NCI-H524 treated with DMSO at 0.1 percent for 48 hours (cell line): ENCODE data around the gene PHACTR1.

Experiments
- DNase-seq: peaks from one replicate; lab custom pipeline; 2025; lab: John Stamatoyannopoulos, UW

Gene PHACTR1

DNA sequence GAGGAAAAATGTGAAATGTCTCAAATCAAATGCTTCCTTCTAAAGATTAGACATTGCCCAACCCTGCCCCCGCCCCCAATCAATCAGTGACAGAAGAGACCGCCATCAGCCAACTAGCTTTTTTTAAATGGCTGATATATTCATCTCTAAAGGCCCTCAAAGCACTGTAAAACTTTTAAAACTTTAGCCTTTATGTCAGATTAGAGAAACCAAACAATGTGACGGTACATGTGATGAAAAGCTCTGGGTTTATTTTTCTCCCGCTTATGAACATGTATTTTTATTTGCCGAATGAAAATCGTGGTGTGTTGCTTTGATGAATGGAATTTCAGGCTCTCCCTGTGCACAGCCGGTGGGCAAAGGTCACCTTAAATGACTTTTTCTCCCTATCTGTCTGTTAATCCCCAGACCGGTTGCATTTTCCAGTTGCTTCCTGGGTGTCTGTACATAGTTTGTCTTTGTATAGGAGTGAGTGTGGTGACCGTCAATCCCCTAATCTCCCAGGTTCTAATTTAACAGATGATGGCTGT lies 573.3 kb downstream of the PHACTR1 start:
- DNase-seq = no peak

DNA sequence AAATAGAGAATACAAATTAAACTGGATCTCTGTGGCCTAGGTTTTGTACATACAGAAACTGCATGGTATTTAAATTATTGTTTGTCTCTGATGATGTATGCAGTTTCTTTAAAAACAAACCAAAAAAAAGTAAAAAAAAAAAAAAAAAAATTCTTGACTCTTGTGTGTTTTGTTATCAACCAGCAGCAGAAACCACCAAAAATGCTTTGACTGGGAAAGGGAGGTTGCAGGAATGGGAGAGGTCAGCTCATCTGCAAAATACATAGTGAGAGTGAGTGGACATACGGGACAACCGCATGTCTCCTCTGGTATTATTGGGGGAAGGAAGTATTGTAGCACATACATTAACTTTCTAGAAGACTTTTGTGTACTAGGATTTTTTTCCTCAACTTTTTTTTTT lies 573.8 kb downstream of the PHACTR1 start:
- DNase-seq = no peak

DNA sequence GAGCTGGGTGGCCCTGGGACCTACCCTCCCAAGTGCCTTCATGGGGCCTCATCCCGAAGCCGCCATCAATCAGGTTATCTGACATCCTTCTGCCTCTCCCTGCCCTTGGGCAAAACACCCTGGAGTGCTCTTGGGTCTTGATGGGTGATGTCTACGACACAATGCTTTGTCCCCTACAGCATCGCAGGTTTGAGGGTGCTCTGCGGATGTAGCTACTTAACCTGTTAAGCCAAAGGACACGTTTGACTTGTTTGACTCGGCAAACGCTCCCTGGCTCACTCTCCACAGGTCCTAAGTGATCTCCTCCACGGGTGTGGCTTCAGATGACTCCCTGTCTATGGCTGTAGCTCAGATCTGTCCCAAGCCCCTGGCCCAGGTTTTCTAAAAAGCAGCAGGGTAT lies 576.2 kb downstream of the PHACTR1 start:
- DNase-seq = no peak

GRCh38 chr6:13294499-13295069 lies 578.0 kb downstream of the PHACTR1 start:
- DNase-seq = no peak

DNA sequence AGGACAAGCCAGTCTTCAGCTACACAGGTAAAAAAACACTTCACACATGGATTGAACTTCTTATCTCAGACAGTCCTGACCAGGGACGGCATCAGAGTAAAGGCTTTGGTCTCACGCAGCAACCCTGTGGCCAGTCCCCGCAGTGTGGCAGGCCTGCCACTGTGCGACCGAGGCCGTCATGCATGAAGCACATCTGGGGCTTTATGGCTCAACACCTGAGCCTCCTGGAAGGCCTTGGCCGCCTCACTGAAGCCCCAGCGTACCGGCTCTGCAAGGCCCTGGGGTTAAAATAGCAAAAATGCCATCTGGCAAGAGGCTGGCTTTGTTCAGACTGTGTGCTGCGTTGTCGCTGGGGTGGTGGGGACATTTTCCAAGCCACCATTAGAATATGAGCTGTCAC lies 579.0 kb downstream of the PHACTR1 start:
- DNase-seq = no peak

- no peak for DNase-seq
Measured at GRCh38 chr6:13296536-13296997, 580.0 kb downstream of the PHACTR1 start.

DNA sequence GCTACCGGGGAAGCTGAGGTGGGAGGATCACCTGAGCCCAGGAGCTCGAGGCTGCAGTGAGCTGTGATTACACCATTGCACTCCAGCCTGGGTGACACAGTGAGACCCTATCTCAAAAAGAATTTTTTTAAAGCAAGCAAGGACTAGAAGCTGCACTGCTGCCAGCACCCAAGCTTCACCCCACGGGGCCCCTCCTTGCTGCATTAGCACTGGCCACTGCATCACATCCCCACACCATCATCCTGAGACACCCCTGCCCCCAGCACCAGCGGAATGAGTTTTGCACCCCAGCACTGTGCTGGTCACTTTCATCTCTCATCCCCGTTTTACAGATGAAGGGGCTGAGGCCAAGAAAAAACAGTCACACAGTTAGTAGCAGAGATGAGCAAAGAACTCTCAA lies 580.8 kb downstream of the PHACTR1 start:
- no peak for DNase-seq

DNA sequence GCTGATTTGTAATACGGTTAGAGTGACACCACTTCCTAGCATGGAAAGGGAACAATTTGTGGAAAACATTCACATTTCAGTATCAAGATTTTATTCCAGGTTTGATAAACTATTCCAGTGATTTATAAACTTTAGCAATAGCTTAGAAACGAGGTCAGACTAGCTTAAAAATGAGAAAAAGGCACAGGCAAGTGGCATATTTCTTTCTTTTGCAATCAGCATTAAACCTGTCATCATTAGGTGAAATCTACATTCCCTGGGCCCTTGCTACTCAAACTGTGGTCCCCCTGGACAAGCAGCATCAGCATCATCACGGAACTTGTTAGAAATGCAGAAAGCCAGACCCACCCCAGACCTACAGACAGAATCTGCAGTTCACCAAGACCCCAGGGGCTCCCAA lies 581.9 kb downstream of the PHACTR1 start:
- DNase-seq = no peak

DNA sequence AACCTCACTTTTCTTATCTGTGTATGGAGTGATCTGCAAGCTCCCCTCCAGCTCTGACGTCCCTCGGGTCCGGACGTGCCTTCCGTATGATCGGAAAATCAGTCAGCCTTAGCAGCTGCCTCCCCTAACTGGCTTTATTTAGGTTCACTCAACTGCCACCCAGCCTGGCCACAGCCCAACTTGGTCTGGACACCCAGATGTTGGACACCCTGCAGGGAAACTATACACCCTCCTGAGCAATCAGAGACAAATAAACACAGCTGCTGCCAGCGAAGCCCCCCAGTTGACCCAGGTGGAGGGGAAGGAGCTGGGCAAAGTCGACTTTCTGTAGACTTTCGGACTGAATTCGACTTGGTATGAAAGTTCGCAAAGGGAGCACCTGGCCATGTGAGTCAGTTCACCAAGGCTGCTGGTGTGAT lies 582.8 kb downstream of the PHACTR1 start:
- DNase-seq = no peak

DNA sequence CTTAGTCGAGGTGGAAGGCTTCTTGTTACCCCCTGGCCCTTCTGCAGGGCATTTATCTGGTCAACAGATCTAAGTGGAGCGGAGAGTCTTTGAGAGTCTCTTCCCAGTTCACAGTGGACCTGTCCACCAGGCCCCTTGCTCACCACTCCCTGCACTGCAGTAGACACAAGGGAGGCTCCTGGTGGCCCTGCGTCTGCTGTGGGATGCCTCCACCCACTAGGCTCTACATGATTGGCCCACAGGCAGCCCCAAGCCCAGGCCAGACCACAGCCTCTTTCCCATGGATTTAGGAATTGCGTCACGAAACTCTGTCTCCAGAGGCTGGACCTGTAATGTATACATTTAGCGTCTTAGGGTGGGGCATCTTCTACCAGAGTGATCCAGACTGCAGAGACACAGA lies 583.4 kb downstream of the PHACTR1 start:
- no peak for DNase-seq

DNA sequence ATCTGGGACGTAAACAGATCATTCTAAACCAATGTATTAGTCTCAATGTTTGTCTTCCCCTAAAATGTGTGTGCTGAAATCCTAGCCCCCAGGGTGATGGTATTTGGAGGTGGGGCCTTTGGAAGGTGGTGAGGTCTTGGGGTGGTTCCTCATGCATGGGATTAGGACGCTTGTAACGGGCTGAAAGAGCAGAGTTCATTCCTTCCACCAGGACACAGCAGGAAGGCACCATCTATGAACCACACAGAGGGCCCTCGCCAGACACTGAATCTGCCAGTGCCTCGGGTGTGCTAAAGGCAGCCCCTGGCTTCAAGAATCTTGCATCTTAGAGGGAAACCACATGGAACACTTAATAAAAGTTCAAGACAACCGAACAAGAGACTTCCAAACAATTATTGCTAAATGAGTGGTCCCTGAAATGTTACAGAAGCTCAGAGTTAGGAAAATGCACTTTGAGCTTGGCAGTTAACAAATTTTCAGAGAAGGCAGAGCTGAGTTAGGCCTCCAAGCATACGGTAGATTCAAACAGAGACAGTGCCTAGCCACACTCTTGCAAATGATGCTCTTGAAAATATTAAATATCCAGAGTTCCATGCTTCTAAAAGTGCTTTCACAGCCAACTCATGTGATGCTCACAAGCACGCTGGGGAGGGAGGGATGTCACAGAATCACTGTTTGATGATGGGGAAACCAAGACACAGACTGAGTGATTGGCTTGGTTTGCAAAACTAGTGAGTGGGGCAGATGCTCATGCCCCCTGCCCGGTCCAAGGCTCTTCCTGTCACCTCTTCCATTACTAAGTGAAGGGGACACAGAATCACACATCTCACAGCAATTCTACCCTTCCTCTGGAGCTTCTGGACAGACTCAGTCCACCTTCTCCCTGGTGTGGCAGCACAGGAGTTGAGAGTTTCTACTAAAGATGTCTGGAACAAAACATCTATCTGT lies 584.4 kb downstream of the PHACTR1 start:
- DNase-seq = no peak

- DNase-seq = no peak
Measured at GRCh38 chr6:13302291-13302690, 585.7 kb downstream of the PHACTR1 start.

- no peak for DNase-seq
Measured at GRCh38 chr6:13302751-13303667, 586.4 kb downstream of the PHACTR1 start.

GRCh38 chr6:13303668-13304017 lies 587.1 kb downstream of the PHACTR1 start:
- DNase-seq = no peak

- DNase-seq = no peak
Measured at GRCh38 chr6:13304101-13304500, 587.5 kb downstream of the PHACTR1 start.

DNA sequence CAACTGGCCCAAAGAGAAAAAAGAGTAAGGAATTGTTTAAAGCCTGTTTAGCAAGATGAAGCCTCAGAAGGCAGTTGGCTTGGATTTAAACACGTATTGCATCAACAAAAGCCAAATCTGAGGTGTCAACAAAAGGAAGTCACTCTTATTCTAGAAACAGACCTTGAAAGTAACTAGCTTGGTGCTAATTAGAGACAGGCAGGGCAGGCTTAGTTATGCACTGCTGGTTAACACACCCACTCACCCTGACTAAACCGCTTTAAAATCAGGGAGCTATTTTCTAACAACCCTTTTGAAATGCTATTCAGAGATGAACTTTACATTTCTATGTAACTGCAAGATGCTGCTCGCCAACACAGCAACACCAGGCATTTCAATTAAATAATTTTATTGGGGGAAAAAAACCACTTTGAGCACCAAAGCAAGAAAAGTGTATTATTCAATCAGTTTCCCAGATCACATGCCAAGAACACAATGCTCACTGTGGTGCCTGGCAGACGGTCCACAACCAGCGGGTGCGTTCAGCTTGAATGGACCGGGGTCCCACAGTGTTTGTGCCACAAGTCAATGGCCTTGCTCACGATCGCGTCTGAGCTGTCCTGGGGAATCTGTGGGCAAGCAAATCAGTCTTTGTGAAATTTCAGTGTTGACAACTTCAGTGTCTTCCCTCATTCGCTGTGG lies 588.2 kb downstream of the PHACTR1 start:
- DNase-seq = no peak

GRCh38 chr6:13305288-13305687 lies 588.7 kb downstream of the PHACTR1 start:
- no peak for DNase-seq

GRCh38 chr6:13305791-13306190 lies 589.2 kb downstream of the PHACTR1 start:
- no peak for DNase-seq

DNA sequence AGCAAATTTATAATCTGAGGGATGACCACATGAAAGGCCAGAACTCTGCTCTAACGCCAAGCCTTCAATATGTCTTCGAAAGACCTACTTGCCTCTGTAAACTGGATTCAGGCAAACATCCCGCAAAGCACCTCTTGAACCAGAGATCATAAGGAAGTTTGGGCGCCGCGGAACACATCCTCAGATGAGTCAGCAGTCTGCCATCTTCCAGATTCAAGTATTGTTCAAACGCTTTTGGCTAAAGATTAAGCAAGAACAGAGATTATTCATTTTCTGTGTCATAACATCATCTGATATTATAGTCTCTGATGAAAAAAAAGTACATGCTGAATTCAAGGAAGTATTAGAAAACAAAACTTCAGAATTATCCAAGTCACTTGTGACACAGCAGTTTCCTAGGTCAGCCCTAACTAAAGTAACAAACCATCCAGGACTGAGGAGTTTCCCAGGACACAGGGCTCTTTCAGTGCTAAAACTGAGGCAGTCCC lies 591.0 kb downstream of the PHACTR1 start:
- DNase-seq = no peak

- no peak for DNase-seq
Measured at GRCh38 chr6:13308332-13308731, 591.8 kb downstream of the PHACTR1 start.

DNA sequence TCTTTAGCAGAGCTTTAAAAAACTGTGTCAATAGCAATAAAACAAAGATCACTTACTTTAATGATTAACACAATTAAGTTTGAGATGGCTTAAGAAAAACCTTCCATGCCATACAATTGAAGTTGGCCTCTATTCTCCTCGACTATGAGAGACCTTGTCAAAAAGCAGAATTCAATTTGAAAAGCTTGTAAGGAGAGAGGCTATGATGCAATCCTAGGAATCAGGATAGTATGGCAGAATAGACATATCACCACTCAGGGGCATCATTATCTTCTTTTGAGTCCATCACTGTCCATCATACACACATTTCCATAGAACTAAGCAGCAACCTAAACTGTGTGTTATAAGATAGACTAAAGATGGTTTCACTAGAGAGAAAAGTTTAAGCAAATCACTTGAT lies 594.6 kb downstream of the PHACTR1 start:
- DNase-seq = no peak
